Keratinocyte (primary cell): Measurements from ENCODE around the gene KLHL29.

Experiments
- CTCF ChIP-seq, 3 experiments: IDR thresholded peaks in 1 of 3; conservative IDR thresholded peaks in 1 of 3; optimal IDR thresholded peaks in 1 of 3; 2 replicates in 2 of 3; 3 replicates in 1 of 3; pipeline versions ENCODE3 to v1.5.1; 2011; ENCODE audit warnings: low read length in 3 of 3, mild to moderate bottlenecking in 3 of 3, moderate library complexity in 2 of 3, control low read depth in 1 of 3, inconsistent platforms in 1 of 3; ENCODE audit not compliant: insufficient read depth in 2 of 3; ENCODE audit errors: extremely low read depth in 1 of 3
- EZH2 ChIP-seq: IDR thresholded peaks from one replicate; pipeline ENCODE4 v1.6.1; 2012; ENCODE audit warnings: inconsistent platforms, mild to moderate bottlenecking, low read length, moderate library complexity

- TF ChIP-seq CTCF (optimal IDR thresholded peaks at IDR 0.05 in 1 of 3, IDR thresholded peaks at IDR 0.05 in 1 of 3, conservative IDR thresholded peaks at IDR 0.05 in 1 of 3; ENCODE audit: extremely low read depth in 1 of 3, insufficient read depth in 2 of 3, low read length in 3 of 3) (no peak), EZH2 (no peak)
Observed at GRCh38 chr2:23706613-23707078, 321.7 kb downstream of the KLHL29 start.
